HUES6 (cell line): ENCODE data around the gene NTM.

Experiments used
- H3K27ac ChIP-seq: 2 replicates; pipeline ENCODE4 v1.7.0; 2013; ENCODE audit warnings: low read depth, mild to moderate bottlenecking, low read length, inconsistent platforms
- H3K27me3 ChIP-seq: 2 replicates; pipeline ENCODE4 v1.6.1; 2013; ENCODE audit warnings: low read length; ENCODE audit not compliant: control insufficient read depth, insufficient read depth
- H3K36me3 ChIP-seq: 2 replicates; pipeline ENCODE4 v1.6.1; 2013; ENCODE audit warnings: low read length; ENCODE audit not compliant: control insufficient read depth, insufficient read depth
- H3K4me1 ChIP-seq: 2 replicates; pipeline ENCODE4 v1.6.1; 2013; ENCODE audit warnings: low read length; ENCODE audit not compliant: control insufficient read depth, insufficient read depth
- H3K4me3 ChIP-seq: 2 replicates; pipeline ENCODE4 v1.5.1; 2013; ENCODE audit warnings: low read depth, low read length
- H3K9ac ChIP-seq: one replicate; pipeline ENCODE4 v1.6.1; 2013; ENCODE audit warnings: mild to moderate bottlenecking, low read length
- H3K9me3 ChIP-seq: 2 replicates; pipeline ENCODE4 v1.6.1; 2013; ENCODE audit warnings: low read depth, low read length; ENCODE audit not compliant: control insufficient read depth, insufficient read depth

The NTM gene

DNA sequence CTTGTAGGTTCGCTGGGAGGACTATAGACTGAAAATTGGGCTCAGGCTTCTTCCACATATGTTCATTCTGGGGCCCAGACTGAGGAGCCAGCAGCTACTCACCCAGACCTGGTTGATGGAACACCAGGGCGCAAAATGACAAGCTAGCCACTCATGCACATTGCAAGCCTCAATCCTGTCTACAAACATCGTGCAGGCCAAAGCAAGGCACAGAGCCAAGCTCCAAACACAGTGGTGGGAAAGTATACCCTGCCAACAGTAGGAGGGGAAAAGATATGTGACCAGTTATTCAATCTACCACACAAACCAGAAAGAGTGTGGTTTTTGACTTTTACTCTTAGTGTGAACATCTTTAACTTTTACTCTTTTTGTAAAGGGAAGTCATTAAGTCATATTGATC lies 660.5 kb downstream of the NTM start:
- no peaks in the 10 kb centered on the region for H3K36me3 ChIP-seq
- peaks cover 3% of the 10 kb centered on the region; the same call in 1 of the 2 replicates for H3K4me1 ChIP-seq
- no peak overlapping the region for H3K4me3 ChIP-seq

GRCh38 chr11:132032555-132032954 lies 662.1 kb downstream of the NTM start:
- Histone ChIP-seq H3K27ac (no peak overlapping the region), H3K36me3 (no peaks in the 10 kb centered on the region), H3K4me3 (no peak overlapping the region), H3K9ac (no peak overlapping the region), H3K4me1 (peaks cover 12% of the 10 kb centered on the region; the same call in 1 of the 2 replicates), H3K27me3 (no peaks in the 10 kb centered on the region; the same call in 1 of the 2 replicates), H3K9me3 (no peaks in the 10 kb centered on the region)

More for the DNA sequence above, 660.5 kb downstream of the NTM start:
- no peaks in the 10 kb centered on the region; the same call in 1 of the 2 replicates for H3K27me3 ChIP-seq
- no peak overlapping the region for H3K9ac ChIP-seq
- H3K9me3 ChIP-seq, result no peaks in the 10 kb centered on the region
- H3K27ac ChIP-seq, result no peak overlapping the region

- no peak overlapping the region for H3K4me3 ChIP-seq
- H3K27ac ChIP-seq, result no peak overlapping the region
- H3K27me3 ChIP-seq, result no peaks in the 10 kb centered on the region; the same call in 1 of the 2 replicates
- no peaks in the 10 kb centered on the region for H3K36me3 ChIP-seq
- no peaks in the 10 kb centered on the region for H3K9me3 ChIP-seq
- H3K9ac ChIP-seq, result no peak overlapping the region
- peaks cover 17% of the 10 kb centered on the region; the same call in 1 of the 2 replicates for H3K4me1 ChIP-seq
These were observed 662.6 kb downstream of the NTM start for GRCh38 chr11:132033051-132033450.

GRCh38 chr11:132035228-132035627 lies 664.8 kb downstream of the NTM start:
- peaks cover 3% of the 10 kb centered on the region; the same call in 1 of the 2 replicates for H3K27me3 ChIP-seq
- H3K9me3 ChIP-seq, result no peaks in the 10 kb centered on the region
- no peak overlapping the region for H3K27ac ChIP-seq
- H3K4me1 ChIP-seq, result peaks cover 15% of the 10 kb centered on the region; the same call in 1 of the 2 replicates
- no peak overlapping the region for H3K4me3 ChIP-seq
- no peak overlapping the region for H3K9ac ChIP-seq
- no peaks in the 10 kb centered on the region for H3K36me3 ChIP-seq

- H3K27me3 ChIP-seq, result peaks cover 3% of the 10 kb centered on the region; the same call in 1 of the 2 replicates
- H3K4me1 ChIP-seq, result peaks cover 15% of the 10 kb centered on the region; the same call in 1 of the 2 replicates
- H3K9ac ChIP-seq, result no peak overlapping the region
- H3K27ac ChIP-seq, result no peak overlapping the region
- no peaks in the 10 kb centered on the region for H3K36me3 ChIP-seq
- no peaks in the 10 kb centered on the region for H3K9me3 ChIP-seq
- H3K4me3 ChIP-seq, result no peak overlapping the region
These were observed 665.4 kb downstream of the NTM start for GRCh38 chr11:132035766-132036165.

- H3K36me3 ChIP-seq, result no peaks in the 10 kb centered on the region
- H3K9ac ChIP-seq, result no peak overlapping the region
- H3K9me3 ChIP-seq, result no peaks in the 10 kb centered on the region
- peaks cover 15% of the 10 kb centered on the region; the same call in 1 of the 2 replicates for H3K4me1 ChIP-seq
- H3K27ac ChIP-seq, result no peak overlapping the region
- H3K27me3 ChIP-seq, result peaks cover 3% of the 10 kb centered on the region; the same call in 1 of the 2 replicates
- H3K4me3 ChIP-seq, result no peak overlapping the region
These were observed 665.8 kb downstream of the NTM start for GRCh38 chr11:132036220-132036619.

DNA sequence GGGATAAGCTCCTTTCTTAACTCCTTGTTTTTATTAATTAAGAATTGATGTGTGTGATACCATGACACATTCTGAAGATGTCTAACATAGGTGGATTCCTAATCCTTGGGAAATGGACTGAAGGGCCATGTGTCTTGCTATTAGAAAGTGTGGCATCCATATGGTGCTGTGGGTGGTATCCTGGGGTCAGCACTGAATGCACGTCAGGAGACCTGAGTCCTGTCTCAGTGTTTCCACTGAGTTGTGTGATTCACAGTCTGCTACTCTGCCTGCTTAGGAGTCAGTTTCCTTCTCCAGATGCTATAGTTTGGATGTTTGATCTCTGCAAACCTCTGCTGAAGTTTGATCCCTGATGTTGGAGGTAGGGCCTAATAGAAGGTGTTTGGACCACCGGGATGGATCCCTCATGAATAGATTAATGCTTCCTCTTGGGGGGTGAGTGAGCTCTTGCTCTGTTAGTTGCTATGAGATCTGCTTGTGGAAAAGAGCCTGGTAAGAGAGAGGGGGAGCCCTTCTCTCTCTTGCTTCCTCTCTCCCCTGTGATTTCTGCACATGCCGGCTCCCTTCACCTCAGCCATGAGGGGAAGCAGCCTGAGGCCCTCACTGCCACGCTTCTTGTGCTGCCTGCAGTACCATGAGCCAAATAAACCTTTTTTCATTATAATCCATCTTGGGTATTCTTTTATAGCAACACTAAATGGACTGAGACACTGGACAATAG lies 666.5 kb downstream of the NTM start:
- no peak overlapping the region for H3K27ac ChIP-seq

GRCh38 chr11:132037467-132037862 lies 667.0 kb downstream of the NTM start:
- no peak overlapping the region for H3K27ac ChIP-seq

More for the DNA sequence above, 666.5 kb downstream of the NTM start:
- Histone ChIP-seq H3K9me3 (no peaks in the 10 kb centered on the region), H3K27me3 (peaks cover 3% of the 10 kb centered on the region; the same call in 1 of the 2 replicates), H3K36me3 (no peaks in the 10 kb centered on the region), H3K9ac (no peak overlapping the region), H3K4me3 (no peak overlapping the region), H3K4me1 (peaks cover 15% of the 10 kb centered on the region; the same call in 1 of the 2 replicates)

GRCh38 chr11:132037956-132038355 lies 667.5 kb downstream of the NTM start:
- no peak overlapping the region for H3K9ac ChIP-seq
- H3K27me3 ChIP-seq, result peaks cover 3% of the 10 kb centered on the region; the same call in 1 of the 2 replicates
- no peak overlapping the region for H3K27ac ChIP-seq
- no peak overlapping the region for H3K4me3 ChIP-seq
- peaks cover 15% of the 10 kb centered on the region; the same call in 1 of the 2 replicates for H3K4me1 ChIP-seq
- H3K36me3 ChIP-seq, result no peaks in the 10 kb centered on the region
- H3K9me3 ChIP-seq, result no peaks in the 10 kb centered on the region

More at GRCh38 chr11:132037467-132037862, 667.0 kb downstream of the NTM start:
- Histone ChIP-seq H3K36me3 (no peaks in the 10 kb centered on the region), H3K9ac (no peak overlapping the region), H3K4me3 (no peak overlapping the region), H3K27me3 (peaks cover 3% of the 10 kb centered on the region; the same call in 1 of the 2 replicates), H3K4me1 (peaks cover 15% of the 10 kb centered on the region; the same call in 1 of the 2 replicates), H3K9me3 (no peaks in the 10 kb centered on the region)

- H3K4me1 ChIP-seq, result peaks cover 15% of the 10 kb centered on the region; the same call in 1 of the 2 replicates
- no peaks in the 10 kb centered on the region for H3K36me3 ChIP-seq
- H3K27ac ChIP-seq, result no peak overlapping the region
- no peak overlapping the region for H3K9ac ChIP-seq
- peaks cover 3% of the 10 kb centered on the region; the same call in 1 of the 2 replicates for H3K27me3 ChIP-seq
- no peak overlapping the region for H3K4me3 ChIP-seq
- no peaks in the 10 kb centered on the region for H3K9me3 ChIP-seq
These were observed 669.1 kb downstream of the NTM start for GRCh38 chr11:132039521-132039920.

- Histone ChIP-seq H3K9me3 (no peaks in the 10 kb centered on the region), H3K4me3 (no peak overlapping the region), H3K36me3 (no peaks in the 10 kb centered on the region), H3K9ac (no peak overlapping the region), H3K27ac (no peak overlapping the region), H3K4me1 (peaks cover 9% of the 10 kb centered on the region; the same call in 1 of the 2 replicates), H3K27me3 (peaks cover 3% of the 10 kb centered on the region; the same call in 1 of the 2 replicates)
These were observed 671.9 kb downstream of the NTM start for GRCh38 chr11:132042296-132042695.
